Measurements from ENCODE around the gene ABTB2. TPM values are rescaled to one million over a fixed set of nuclear protein-coding genes. Genes with fewer than 3 reads are reported as not detected.

Gene ABTB2
- total RNA-seq, 1 experiment from 2014 or later: 5.5 TPM

DNA sequence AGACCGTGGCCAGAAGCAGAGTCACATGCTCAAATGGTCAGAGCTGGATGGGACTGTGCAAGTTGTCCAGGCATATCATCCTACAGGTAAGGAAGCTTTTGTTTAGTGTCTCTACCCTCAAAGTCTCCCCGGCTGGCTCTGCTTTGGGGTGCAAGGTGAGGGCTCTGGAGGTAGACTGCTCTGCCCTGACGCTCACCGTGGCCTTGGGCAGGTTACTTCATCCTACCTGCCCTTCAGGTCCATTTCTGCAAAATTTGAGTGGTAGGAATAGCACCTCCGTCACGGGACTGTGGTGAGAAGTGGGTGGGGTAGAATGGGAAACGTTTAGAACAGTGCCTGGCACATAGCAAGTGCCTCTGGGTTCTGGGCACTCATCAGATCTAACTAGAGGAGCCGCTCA is 210.2 kb downstream of the ABTB2 start:
- Histone ChIP-seq H3K14ac (ENCODE audit: insufficient read depth, low read length) (no peak overlapping the region), H2AK5ac (ENCODE audit: insufficient read length, low read length) (no peak overlapping the region), H2BK12ac (ENCODE audit: insufficient read length, low read depth, low read length) (no peak overlapping the region), H4K20me1 (ENCODE audit: control insufficient read depth, insufficient read depth, insufficient read length) (no peaks in the 10 kb centered on the region), H3K27ac (ENCODE audit: insufficient read length, low read depth, low read length) (no peak overlapping the region), H3K4me1 (ENCODE audit: insufficient read depth, low read length) (no peaks in the 10 kb centered on the region), H3K56ac (ENCODE audit: insufficient read length, low read depth, low read length) (no peak overlapping the region), H3K27me3 (ENCODE audit: insufficient read depth, low read length) (no peaks in the 10 kb centered on the region), H3K23ac (ENCODE audit: insufficient read length, low read depth, low read length) (no peak overlapping the region), H2AFZ (ENCODE audit: low read length) (no peak overlapping the region), H4K5ac (ENCODE audit: insufficient read length, low read depth, low read length) (no peak overlapping the region), H3K79me2 (ENCODE audit: insufficient read depth, low read length) (no peaks in the 10 kb centered on the region), H3K79me1 (ENCODE audit: insufficient read depth, low read depth, low read length, poor library complexity, severe bottlenecking) (no peaks in the 10 kb centered on the region), H3K4ac (ENCODE audit: low read depth, low read length) (no peak overlapping the region), H2BK120ac (ENCODE audit: low read depth, low read length, poor library complexity, severe bottlenecking) (no peak overlapping the region), H3K4me2 (ENCODE audit: insufficient read depth, insufficient read length, low read length) (no peak overlapping the region), H3K9ac (ENCODE audit: extremely low read depth, insufficient read length, low read length) (no peak overlapping the region), H4K8ac (replicated peaks; ENCODE audit: insufficient read length, low read depth, low read length) (no peak overlapping the region), H4K91ac (ENCODE audit: insufficient read length, low read depth, low read length) (no peak overlapping the region), H3K18ac (ENCODE audit: insufficient read length, low read depth, low read length) (no peak overlapping the region), H2BK20ac (ENCODE audit: low read depth, low read length, poor library complexity, severe bottlenecking) (no peak overlapping the region), H2BK15ac (ENCODE audit: low read depth, low read length) (no peak overlapping the region), H3T11ph (ENCODE audit: low read length) (no peak overlapping the region), H3K9me3 (ENCODE audit: control insufficient read depth, low read depth, low read length) (no peaks in the 10 kb centered on the region), H2BK5ac (ENCODE audit: insufficient read length, low read length) (no peak overlapping the region), H3K23me2 (ENCODE audit: insufficient read length, low read depth, low read length, poor library complexity, severe bottlenecking) (no peaks in the 10 kb centered on the region)
- Mint-ChIP-seq H3K36me3 (ENCODE audit: insufficient read depth in 1 of 3, low read depth in 3 of 3) (peaks cover 39 to 66% (median 57%) of the 10 kb centered on the region in 3 experiments; a peak in 6 of 7 replicates), H3K4me3 (no peak overlapping the region), H3K27ac (no peak overlapping the region), H3K4me1 (no peaks in the 10 kb centered on the region), H3K27me3 (ENCODE audit: low read depth) (no peaks in the 10 kb centered on the region), H3K9me3 (no peaks in the 10 kb centered on the region)
- no CpG with 5 or more reads among the region's 8 CpGs for WGBS (ENCODE audit: extremely low coverage, insufficient read length, low lambda C conversion rate)
- no peak for DNase-seq
- no peak for TF ChIP-seq CTCF (conservative IDR thresholded peaks at IDR 0.05)
